ENCODE results near the gene NRG2.

- TF ChIP-seq, protein P1, sequence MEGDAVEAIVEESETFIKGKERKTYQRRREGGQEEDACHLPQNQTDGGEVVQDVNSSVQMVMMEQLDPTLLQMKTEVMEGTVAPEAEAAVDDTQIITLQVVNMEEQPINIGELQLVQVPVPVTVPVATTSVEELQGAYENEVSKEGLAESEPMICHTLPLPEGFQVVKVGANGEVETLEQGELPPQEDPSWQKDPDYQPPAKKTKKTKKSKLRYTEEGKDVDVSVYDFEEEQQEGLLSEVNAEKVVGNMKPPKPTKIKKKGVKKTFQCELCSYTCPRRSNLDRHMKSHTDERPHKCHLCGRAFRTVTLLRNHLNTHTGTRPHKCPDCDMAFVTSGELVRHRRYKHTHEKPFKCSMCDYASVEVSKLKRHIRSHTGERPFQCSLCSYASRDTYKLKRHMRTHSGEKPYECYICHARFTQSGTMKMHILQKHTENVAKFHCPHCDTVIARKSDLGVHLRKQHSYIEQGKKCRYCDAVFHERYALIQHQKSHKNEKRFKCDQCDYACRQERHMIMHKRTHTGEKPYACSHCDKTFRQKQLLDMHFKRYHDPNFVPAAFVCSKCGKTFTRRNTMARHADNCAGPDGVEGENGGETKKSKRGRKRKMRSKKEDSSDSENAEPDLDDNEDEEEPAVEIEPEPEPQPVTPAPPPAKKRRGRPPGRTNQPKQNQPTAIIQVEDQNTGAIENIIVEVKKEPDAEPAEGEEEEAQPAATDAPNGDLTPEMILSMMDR (IDR thresholded peaks at IDR 0.05 in 8 of 11, conservative IDR thresholded peaks at IDR 0.05 in 3 of 11) = no peak
- TF ChIP-seq POLR2AphosphoS5 (IDR thresholded peaks at IDR 0.05) = no peak
Observed at GRCh38 chr5:139859013-139859412, 184.1 kb downstream of the NRG2 start.
